Thyroid gland (tissue), 4 donors: ENCODE measurements around the gene STAG1.

Source experiments
- POLR2A ChIP-seq, 2 donors: fragments of 450-650 bp; IDR thresholded peaks; one replicate each; pipeline ENCODE4 v1.6.1; 2017; ENCODE audit warnings: antibody characterized with exemption in 2 of 2, mild to moderate bottlenecking in 2 of 2, moderate library complexity in 1 of 2
- TF ChIP-seq, protein P1 (sequence below), 6 experiments: fragments of 200-600 bp in 3 of 6; fragments of 450-650 bp in 3 of 6; sonication (generic) in 3 of 6; IDR thresholded peaks; one replicate each; pipeline ENCODE4 v1.5.1; 2016 to 2019; ENCODE audit warnings: antibody characterized with exemption in 6 of 6, mild to moderate bottlenecking in 2 of 6, inconsistent platforms in 1 of 6, moderate library complexity in 1 of 6

DNA sequence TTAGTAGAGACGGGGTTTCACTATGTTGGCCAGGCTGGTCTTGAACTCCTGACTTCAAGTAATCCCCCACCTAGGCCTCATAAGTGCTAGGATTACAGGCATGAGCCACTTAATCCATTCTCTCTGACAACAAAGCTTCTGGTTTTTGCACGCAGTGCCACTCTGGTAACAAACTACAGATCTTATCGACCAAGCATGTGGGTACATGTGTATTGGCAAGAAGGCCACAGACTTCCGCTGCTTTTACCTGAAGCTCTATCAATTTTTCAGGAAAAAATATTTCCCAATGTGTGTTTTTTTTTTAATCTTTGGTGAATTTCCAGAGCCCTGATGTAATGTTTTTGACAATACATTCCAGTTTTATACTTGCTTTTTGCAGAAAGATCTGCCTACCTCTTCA is 319.5 kb downstream of the STAG1 start:
- TF ChIP-seq, protein P1, sequence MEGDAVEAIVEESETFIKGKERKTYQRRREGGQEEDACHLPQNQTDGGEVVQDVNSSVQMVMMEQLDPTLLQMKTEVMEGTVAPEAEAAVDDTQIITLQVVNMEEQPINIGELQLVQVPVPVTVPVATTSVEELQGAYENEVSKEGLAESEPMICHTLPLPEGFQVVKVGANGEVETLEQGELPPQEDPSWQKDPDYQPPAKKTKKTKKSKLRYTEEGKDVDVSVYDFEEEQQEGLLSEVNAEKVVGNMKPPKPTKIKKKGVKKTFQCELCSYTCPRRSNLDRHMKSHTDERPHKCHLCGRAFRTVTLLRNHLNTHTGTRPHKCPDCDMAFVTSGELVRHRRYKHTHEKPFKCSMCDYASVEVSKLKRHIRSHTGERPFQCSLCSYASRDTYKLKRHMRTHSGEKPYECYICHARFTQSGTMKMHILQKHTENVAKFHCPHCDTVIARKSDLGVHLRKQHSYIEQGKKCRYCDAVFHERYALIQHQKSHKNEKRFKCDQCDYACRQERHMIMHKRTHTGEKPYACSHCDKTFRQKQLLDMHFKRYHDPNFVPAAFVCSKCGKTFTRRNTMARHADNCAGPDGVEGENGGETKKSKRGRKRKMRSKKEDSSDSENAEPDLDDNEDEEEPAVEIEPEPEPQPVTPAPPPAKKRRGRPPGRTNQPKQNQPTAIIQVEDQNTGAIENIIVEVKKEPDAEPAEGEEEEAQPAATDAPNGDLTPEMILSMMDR (IDR thresholded peaks at IDR 0.05): no peak
- TF ChIP-seq POLR2A (IDR thresholded peaks at IDR 0.05): no peak
